ENCODE measurements around the gene FBXO38. TPM values are rescaled to one million over a fixed set of nuclear protein-coding genes. Genes with fewer than 3 reads are reported as not detected.

FBXO38 gene
- total RNA-seq, 1 donor from 2014 or later, result 38.0 TPM

DNA sequence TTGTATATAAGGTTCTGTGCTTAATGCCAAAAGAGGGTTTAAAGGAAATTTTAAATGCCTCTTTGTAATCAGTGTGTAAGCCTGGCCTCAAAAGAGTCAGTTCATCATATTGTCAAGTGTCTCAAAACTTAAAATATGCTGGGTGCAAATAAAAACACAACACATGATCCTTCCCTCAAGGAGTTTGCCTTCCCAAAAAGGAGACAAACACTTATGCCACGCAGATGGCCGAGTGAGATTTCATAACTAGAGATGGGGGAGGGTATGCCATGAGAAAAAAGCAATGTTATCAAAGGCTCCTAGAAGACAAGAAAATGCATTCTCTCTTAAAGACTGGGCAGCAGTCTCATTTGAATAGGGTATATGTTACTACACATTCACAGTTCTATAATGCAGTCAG, 55.2 kb downstream of the FBXO38 start:
- Histone ChIP-seq H3K27ac (replicated peaks) (no peak overlapping the region), H3K36me3 (peaks cover 96% of the 10 kb centered on the region), H3K9me3 (replicated peaks) (no peaks in the 10 kb centered on the region), H3K4me3 (no peak overlapping the region), H3K27me3 (ENCODE audit: low read depth) (no peaks in the 10 kb centered on the region), H3K4me1 (peaks cover 9% of the 10 kb centered on the region)
- TF ChIP-seq, protein P1, sequence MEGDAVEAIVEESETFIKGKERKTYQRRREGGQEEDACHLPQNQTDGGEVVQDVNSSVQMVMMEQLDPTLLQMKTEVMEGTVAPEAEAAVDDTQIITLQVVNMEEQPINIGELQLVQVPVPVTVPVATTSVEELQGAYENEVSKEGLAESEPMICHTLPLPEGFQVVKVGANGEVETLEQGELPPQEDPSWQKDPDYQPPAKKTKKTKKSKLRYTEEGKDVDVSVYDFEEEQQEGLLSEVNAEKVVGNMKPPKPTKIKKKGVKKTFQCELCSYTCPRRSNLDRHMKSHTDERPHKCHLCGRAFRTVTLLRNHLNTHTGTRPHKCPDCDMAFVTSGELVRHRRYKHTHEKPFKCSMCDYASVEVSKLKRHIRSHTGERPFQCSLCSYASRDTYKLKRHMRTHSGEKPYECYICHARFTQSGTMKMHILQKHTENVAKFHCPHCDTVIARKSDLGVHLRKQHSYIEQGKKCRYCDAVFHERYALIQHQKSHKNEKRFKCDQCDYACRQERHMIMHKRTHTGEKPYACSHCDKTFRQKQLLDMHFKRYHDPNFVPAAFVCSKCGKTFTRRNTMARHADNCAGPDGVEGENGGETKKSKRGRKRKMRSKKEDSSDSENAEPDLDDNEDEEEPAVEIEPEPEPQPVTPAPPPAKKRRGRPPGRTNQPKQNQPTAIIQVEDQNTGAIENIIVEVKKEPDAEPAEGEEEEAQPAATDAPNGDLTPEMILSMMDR (IDR thresholded peaks at IDR 0.05; ENCODE audit: borderline replicate concordance), result no peak
- intact Hi-C loops (cut with micrococcal nuclease), result no loop called here
- no peak for DNase-seq

DNA sequence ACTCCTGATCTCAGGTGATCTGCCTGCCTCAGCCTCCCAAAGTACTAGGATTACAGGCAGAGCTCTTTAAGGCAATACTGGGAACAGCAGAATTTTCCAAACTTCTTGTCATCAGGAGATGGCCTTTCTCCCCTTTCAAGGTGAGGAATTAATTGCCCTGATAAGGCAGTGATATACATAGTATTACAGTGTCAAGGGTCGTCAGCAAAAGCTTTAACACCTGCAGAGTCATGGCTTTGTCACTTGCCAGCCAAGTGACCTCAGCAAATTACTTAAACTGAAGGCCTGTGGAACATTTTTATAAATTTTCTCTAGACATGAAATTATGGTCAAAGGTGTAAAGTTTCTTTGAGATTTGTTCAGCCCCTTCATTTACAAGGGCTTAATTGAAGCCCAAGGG, 59.5 kb downstream of the FBXO38 start:
- H3K27me3 ChIP-seq (ENCODE audit: low read depth), result no peaks in the 10 kb centered on the region
- TF ChIP-seq, protein P1 (IDR thresholded peaks at IDR 0.05; ENCODE audit: borderline replicate concordance), result no peak
- H3K9me3 ChIP-seq (replicated peaks), result no peaks in the 10 kb centered on the region
- intact Hi-C loops (cut with micrococcal nuclease), result no loop called here
- no peak for DNase-seq
- H3K36me3 ChIP-seq, result peaks cover 55% of the 10 kb centered on the region
- H3K4me1 ChIP-seq, result peaks cover 46% of the 10 kb centered on the region
- no peak overlapping the region for H3K4me3 ChIP-seq
- no peak overlapping the region for H3K27ac ChIP-seq (replicated peaks)

DNA sequence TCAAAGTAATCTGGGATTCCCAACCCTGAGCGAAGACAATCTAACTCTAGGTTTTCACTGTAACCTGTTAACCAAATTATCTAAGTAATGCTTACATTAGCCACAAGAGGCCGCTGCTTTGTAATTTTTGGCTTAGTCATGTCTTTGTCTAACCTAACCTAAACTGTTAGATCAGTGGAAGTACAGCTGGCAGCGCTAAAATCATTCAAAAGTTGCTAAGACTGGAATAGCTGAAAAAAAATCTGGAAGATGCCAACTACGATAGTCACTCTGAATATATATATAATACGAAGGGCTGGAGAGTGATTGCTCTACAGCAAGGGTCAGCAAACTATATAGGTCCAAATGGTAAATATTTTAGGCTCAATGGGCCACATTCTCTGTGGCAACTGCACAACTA, 60.2 kb downstream of the FBXO38 start:
- Histone ChIP-seq H3K4me1 (peaks cover 40% of the 10 kb centered on the region), H3K36me3 (peaks cover 48% of the 10 kb centered on the region), H3K4me3 (no peak overlapping the region), H3K27ac (replicated peaks) (peak overlapping the region; percentile 3), H3K27me3 (ENCODE audit: low read depth) (no peaks in the 10 kb centered on the region), H3K9me3 (replicated peaks) (no peaks in the 10 kb centered on the region)
- DNase-seq, result no peak
- TF ChIP-seq, protein P1 (IDR thresholded peaks at IDR 0.05; ENCODE audit: borderline replicate concordance), result peak; percentile 82
- intact Hi-C loops (cut with micrococcal nuclease), result loop anchor here (2.0 kb wide), 1 partner anchor 287 kb away; no protein-coding TSS in a partner anchor

DNA sequence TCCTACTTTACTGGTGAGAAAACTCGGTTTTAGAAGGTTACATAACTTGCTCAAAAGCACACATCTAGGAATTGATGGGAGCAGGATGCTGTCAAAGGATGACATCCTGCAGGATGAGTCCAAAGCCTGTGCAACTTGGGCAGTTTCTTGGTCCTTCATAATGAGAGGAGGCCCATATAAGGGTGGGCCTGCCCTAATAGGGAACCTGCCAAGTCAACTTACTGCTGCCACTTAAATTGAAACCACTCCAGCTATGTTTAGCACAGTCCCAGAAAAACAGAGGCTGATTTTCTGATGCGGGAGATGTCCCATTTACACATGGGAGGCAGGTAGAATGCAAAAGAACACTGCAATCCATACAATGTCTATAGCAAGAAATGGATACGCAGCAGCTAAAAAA, 61.8 kb downstream of the FBXO38 start:
- no peaks in the 10 kb centered on the region for H3K9me3 ChIP-seq (replicated peaks)
- no peaks in the 10 kb centered on the region for H3K27me3 ChIP-seq (ENCODE audit: low read depth)
- H3K4me3 ChIP-seq, result no peak overlapping the region
- H3K36me3 ChIP-seq, result peaks cover 32% of the 10 kb centered on the region
- DNase-seq, result no peak
- peaks cover 37% of the 10 kb centered on the region for H3K4me1 ChIP-seq
- TF ChIP-seq, protein P1 (IDR thresholded peaks at IDR 0.05; ENCODE audit: borderline replicate concordance), result no peak
- no peak overlapping the region for H3K27ac ChIP-seq (replicated peaks)
- intact Hi-C loops (cut with micrococcal nuclease), result loop anchor here (2.0 kb wide), 1 partner anchor 285 kb away; no protein-coding TSS in a partner anchor

DNA sequence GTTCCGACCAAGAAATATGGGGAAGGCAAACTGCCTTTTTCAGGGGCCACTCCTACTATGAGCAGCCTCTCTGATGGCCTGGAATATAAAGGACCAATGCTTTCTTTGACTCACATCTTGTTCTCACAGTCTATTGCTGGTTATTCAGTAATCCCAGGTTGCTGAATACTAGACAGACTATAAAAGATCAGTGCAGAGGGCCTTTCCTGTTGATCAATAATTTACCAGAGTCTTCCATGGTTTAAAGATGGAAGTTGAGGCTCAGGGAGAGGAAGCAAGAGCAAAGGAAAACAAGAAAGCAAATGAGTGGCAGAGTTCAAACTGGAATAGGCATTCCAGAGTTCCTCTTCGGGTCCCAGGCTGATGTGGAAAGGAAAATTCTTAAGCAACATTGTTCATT, 62.9 kb downstream of the FBXO38 start:
- Histone ChIP-seq H3K27me3 (ENCODE audit: low read depth) (no peaks in the 10 kb centered on the region), H3K4me1 (peaks cover 37% of the 10 kb centered on the region), H3K36me3 (peaks cover 22% of the 10 kb centered on the region), H3K4me3 (no peak overlapping the region), H3K9me3 (replicated peaks) (no peaks in the 10 kb centered on the region), H3K27ac (replicated peaks) (no peak overlapping the region)
- TF ChIP-seq, protein P1 (IDR thresholded peaks at IDR 0.05; ENCODE audit: borderline replicate concordance), result no peak
- DNase-seq, result no peak
- intact Hi-C loops (cut with micrococcal nuclease), result no loop called here
